SK-N-SH (cell line): ENCODE results near the gene PPP2R1B. TPM values are rescaled to one million over a fixed set of nuclear protein-coding genes. Genes with fewer than 3 reads are reported as not detected.

Experiments
- CTCF ChIA-PET: fragments of 300-600, 350-600 bp; formaldehyde crosslinking; extraction: SDS; loops from one replicate; lab custom pipeline; 2021; lab: Yijun Ruan, JAX
- POLR2A ChIA-PET: fragments of 350-600 bp; sonication (Branson Sonifier 250); formaldehyde crosslinking; extraction: SDS; loops from one replicate; lab custom pipeline; 2020; ENCODE audit warnings: antibody characterized with exemption, inconsistent platforms; lab: Yijun Ruan, JAX
- DNase-seq: peaks from one replicate; pipeline ENCODE4 v3.0.0; 2012
- H2AFZ ChIP-seq: fragments of 200-600 bp; sonication (generic); 2 replicates; pipeline ENCODE4 v1.8.1; 2016; ENCODE audit warnings: antibody characterized with exemption, mild to moderate bottlenecking, low read depth
- H3F3A ChIP-seq: fragments of 200-600 bp; sonication (generic); replicated peaks from 2 replicates; pipeline ENCODE3; 2016; ENCODE audit warnings: antibody characterized with exemption, mild to moderate bottlenecking; ENCODE audit not compliant: insufficient read depth
- H3K27ac ChIP-seq, 2 experiments: fragments of 200-500 bp in 1 of 2; fragments of 200-600 bp in 1 of 2; sonication (Bioruptor generic) in 1 of 2; sonication (generic), shearing (Covaris generic) in 1 of 2; 2 replicates each; pipeline versions ENCODE4 v1.5.1 to v1.6.1; 2014 to 2016; ENCODE audit warnings: low read depth in 2 of 2, inconsistent platforms in 1 of 2, low read length in 1 of 2, mild to moderate bottlenecking in 1 of 2, mixed read lengths in 1 of 2
- H3K27me3 ChIP-seq: fragments of 200-600 bp; sonication (generic), shearing (Covaris generic); 2 replicates; pipeline ENCODE4 v1.6.1; 2016; ENCODE audit warnings: mixed run types; ENCODE audit not compliant: insufficient read depth
- H3K36me3 ChIP-seq, 2 experiments: fragments of 200-500 bp in 1 of 2; fragments of 200-600 bp in 1 of 2; sonication (Bioruptor generic) in 1 of 2; sonication (generic) in 1 of 2; replicated peaks in 1 of 2; 2 replicates each; pipeline versions ENCODE3 to v1.5.1; 2014 to 2016; ENCODE audit warnings: low read length in 1 of 2, mild to moderate bottlenecking in 1 of 2; ENCODE audit not compliant: insufficient read depth in 2 of 2, control insufficient read depth in 1 of 2
- H3K4me1 ChIP-seq, 2 experiments: fragments of 200-500 bp in 1 of 2; fragments of 200-600 bp in 1 of 2; sonication (Bioruptor generic) in 1 of 2; sonication (generic), shearing (Covaris generic) in 1 of 2; 2 replicates each; pipeline versions ENCODE4 v1.5.1 to v1.6.1; 2014 to 2016; ENCODE audit warnings: low read depth in 1 of 2, low read length in 1 of 2, mixed run types in 1 of 2; ENCODE audit not compliant: insufficient read depth in 2 of 2, control insufficient read depth in 1 of 2
- H3K4me2 ChIP-seq: fragments of 200-600 bp; sonication (generic), shearing (Covaris generic); 2 replicates; pipeline ENCODE4 v1.6.1; 2017; ENCODE audit warnings: mixed run types
- H3K4me3 ChIP-seq, 2 experiments: fragments of 200-500 bp in 1 of 2; fragments of 200-600 bp in 1 of 2; sonication (Bioruptor generic) in 1 of 2; sonication (generic), shearing (Covaris generic) in 1 of 2; 2 replicates each; pipeline versions ENCODE4 v1.5.1 to v1.8.1; 2014 to 2016; ENCODE audit warnings: low read depth in 2 of 2, inconsistent platforms in 1 of 2, low read length in 1 of 2, mild to moderate bottlenecking in 1 of 2, mixed read lengths in 1 of 2, moderate library complexity in 1 of 2
- H3K79me2 ChIP-seq: fragments of 200-600 bp; sonication (generic); 2 replicates; pipeline ENCODE4 v1.8.1; 2017; ENCODE audit warnings: mild to moderate bottlenecking; ENCODE audit not compliant: insufficient read depth
- H3K9ac ChIP-seq: fragments of 200-600 bp; sonication (generic); 2 replicates; pipeline ENCODE4 v1.6.1; 2017; ENCODE audit warnings: mixed run types
- H3K9me2 ChIP-seq: fragments of 200-600 bp; sonication (generic); 2 replicates; pipeline ENCODE4 v1.6.1; 2017; ENCODE audit warnings: mixed run types
- H3K9me3 ChIP-seq: fragments of 200-600 bp; sonication (generic); 2 replicates; pipeline ENCODE4 v1.6.1; 2017; ENCODE audit warnings: mixed run types, mild to moderate bottlenecking, moderate library complexity
- H4K20me1 ChIP-seq: fragments of 200-600 bp; sonication (generic); 2 replicates; pipeline ENCODE4 v1.6.1; 2017; ENCODE audit warnings: mild to moderate bottlenecking, mixed run types; ENCODE audit not compliant: insufficient read depth
- IRF3 ChIP-seq: fragments of 150-350 bp; IDR thresholded peaks from 2 replicates; pipeline ENCODE4 v1.6.1; 2016; ENCODE audit warnings: mild to moderate bottlenecking, low read depth, low read length
- JUND ChIP-seq: IDR thresholded peaks from 2 replicates; pipeline ENCODE4 v1.4.0; 2012
- MAX ChIP-seq: IDR thresholded peaks from 2 replicates; pipeline ENCODE4 v1.4.0; 2012; ENCODE audit warnings: low read depth
- MEF2A ChIP-seq: IDR thresholded peaks from 2 replicates; pipeline ENCODE4 v1.4.0; 2012; ENCODE audit warnings: low read depth, borderline replicate concordance
- MXI1 ChIP-seq: IDR thresholded peaks from 2 replicates; pipeline ENCODE4 v1.6.1; 2012; ENCODE audit warnings: mild to moderate bottlenecking, low read depth, low read length, improper control_type of control experiment
- RAD21 ChIP-seq: IDR thresholded peaks from 2 replicates; pipeline ENCODE4 v1.6.1; 2012; ENCODE audit warnings: mild to moderate bottlenecking, low read length
- SMC3 ChIP-seq: IDR thresholded peaks from 2 replicates; pipeline ENCODE4 v1.6.1; 2012; ENCODE audit warnings: low read depth, low read length, improper control_type of control experiment
- TAF1 ChIP-seq: IDR thresholded peaks from 2 replicates; pipeline ENCODE4 v1.6.1; 2012; ENCODE audit warnings: low read depth, mild to moderate bottlenecking, low read length, moderate library complexity, borderline replicate concordance
- TCF12 ChIP-seq: IDR thresholded peaks from 2 replicates; pipeline ENCODE4 v1.4.0; 2012
- USF1 ChIP-seq: IDR thresholded peaks from 2 replicates; pipeline ENCODE4 v1.4.0; 2012; ENCODE audit warnings: low read depth, borderline replicate concordance
- USF2 ChIP-seq: fragments of 150-350 bp; IDR thresholded peaks from 2 replicates; pipeline ENCODE4 v1.6.1; 2017; ENCODE audit warnings: antibody characterized with exemption, low read length, low read depth, borderline replicate concordance
- YY1 ChIP-seq: IDR thresholded peaks from 2 replicates; pipeline ENCODE4 v1.4.0; 2012; ENCODE audit warnings: low read depth, mild to moderate bottlenecking
- ZBTB33 ChIP-seq: IDR thresholded peaks from 2 replicates; pipeline ENCODE4 v1.4.0; 2012; ENCODE audit warnings: low read depth, borderline replicate concordance
- WGBS: methylation state at CpG from one replicate; pipeline ENCODE4 v1.1.6; 2017; ENCODE audit warnings: low lambda C conversion rate; 5-methylcytosine and 5-hydroxymethylcytosine counted together
- polyA plus RNA-seq, 3 experiments: library from polyadenylated mRNA; depleted of rRNA; stranded (reverse); fragments of >200 nt; gene quantifications; 2 replicates each; pipeline ENCODE4 v1.2.3, GENCODE V29; 2012

PPP2R1B gene
- polyA plus RNA-seq, 1 of the 3 experiments (the other 2 are of a cell fraction) = 25.9 TPM

- H3K27me3 ChIP-seq = no peaks in the 10 kb centered on the region
- H3K36me3 ChIP-seq = peaks cover 9 to 11% of the 10 kb centered on the region in 2 experiments
- no peaks in the 10 kb centered on the region for H3K9me3 ChIP-seq
- WGBS = 88% methylated on average over 2 of the region's 2 CpGs
- no peak overlapping the region for H2AFZ ChIP-seq
- H3K4me3 ChIP-seq = no peak overlapping the region
- peaks cover 0 to 2% of the 10 kb centered on the region in 2 experiments; a peak in 2 of 4 replicates for H3K4me1 ChIP-seq
- no peaks in the 10 kb centered on the region for H3K9me2 ChIP-seq
- no peak overlapping the region for H3K9ac ChIP-seq
- no peaks in the 10 kb centered on the region for H3K79me2 ChIP-seq
- no peaks in the 10 kb centered on the region for H3F3A ChIP-seq
- H4K20me1 ChIP-seq = no peaks in the 10 kb centered on the region
- ChIA-PET POLR2A (no interaction called here), CTCF (interaction anchor here (1.5 to 1.8 kb wide), 2 partner anchors 11 to 184 kb away, joined by 4 to 14 read pairs; no protein-coding TSS in a partner anchor)
- DNase-seq = no peak
- H3K4me2 ChIP-seq = no peak overlapping the region
- H3K27ac ChIP-seq = no peak overlapping the region
- no peak for TF ChIP-seq RAD21
- TF ChIP-seq USF1 = no peak
- no peak for TF ChIP-seq MAX
- TF ChIP-seq TCF12 = no peak
- no peak for TF ChIP-seq IRF3
- no peak for TF ChIP-seq USF2
- no peak for TF ChIP-seq MEF2A
- no peak for TF ChIP-seq MXI1
- no peak for TF ChIP-seq ZBTB33
- no peak for TF ChIP-seq TAF1
- TF ChIP-seq JUND = no peak
- TF ChIP-seq SMC3 = no peak
- no peak for TF ChIP-seq YY1
These were observed 21.9 kb upstream of the PPP2R1B start for GRCh38 chr11:111788051-111788450.
